ENCODE data around the gene FYCO1.

FYCO1 gene

GRCh38 chr3:45909542-45909941 is 86.1 kb downstream of the FYCO1 start:
- DNase-seq = no peak

DNA sequence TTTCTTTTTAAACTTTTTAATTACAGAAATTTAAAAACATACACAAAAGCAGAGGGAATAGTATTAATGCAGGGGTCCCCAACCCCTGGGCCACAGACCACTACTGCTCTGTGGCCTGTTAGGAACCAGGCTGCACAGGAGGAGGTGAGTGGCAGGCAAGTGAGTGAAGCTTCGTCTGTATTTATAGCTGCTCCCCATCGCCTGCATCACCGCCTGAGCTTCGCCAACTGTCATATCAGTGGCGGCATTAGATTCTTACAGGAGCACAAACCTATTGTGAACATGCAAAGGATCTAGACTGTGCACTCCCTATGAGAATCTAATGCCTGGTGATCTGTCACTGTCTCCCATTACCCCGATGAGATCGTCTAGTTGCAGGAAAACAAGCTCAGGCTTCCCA is 86.9 kb downstream of the FYCO1 start:
- no peak for DNase-seq

GRCh38 chr3:45907769-45908705 is 87.6 kb downstream of the FYCO1 start:
- no peak for DNase-seq

- no peak for DNase-seq
Measured at GRCh38 chr3:45906681-45907407, 88.8 kb downstream of the FYCO1 start.

DNA sequence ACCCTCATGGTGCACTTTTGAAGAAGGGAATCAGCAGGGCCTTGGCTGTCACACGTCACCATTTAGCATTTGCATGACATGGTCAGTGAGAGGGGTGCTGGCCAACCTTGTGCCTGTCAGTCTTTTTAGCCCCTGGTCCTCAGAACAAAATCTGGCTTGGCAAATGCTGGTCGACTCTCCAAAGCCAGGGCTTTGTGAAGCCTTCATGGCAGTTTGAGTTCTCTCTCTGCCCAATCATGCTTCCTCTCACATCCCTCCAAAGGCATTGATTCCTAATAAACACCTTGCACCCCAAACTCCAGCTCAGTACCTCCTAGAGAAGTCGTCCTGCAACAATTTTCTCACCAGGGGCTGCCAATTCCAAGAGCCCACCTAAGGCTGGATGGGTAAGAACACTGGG is 89.9 kb downstream of the FYCO1 start:
- no peak for DNase-seq

DNA sequence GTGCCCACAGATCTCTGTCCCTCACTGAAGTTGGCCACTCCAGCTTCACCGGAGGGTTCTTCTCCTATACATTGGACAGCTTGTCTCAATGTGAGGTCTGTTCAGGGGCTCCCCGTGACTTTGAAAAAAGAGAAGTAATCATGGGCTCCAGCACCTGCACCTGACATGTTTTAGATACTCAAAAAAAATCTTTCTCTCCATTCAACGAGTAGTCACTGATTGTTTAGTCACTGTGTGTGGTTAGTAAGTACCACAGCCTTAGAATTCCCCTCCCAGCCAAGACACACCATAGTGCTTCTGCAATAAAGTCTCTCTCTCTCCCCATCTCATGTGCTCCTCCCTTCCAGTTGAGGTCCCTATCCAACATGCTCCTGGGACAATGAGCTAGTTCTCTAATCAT is 90.7 kb downstream of the FYCO1 start:
- no peak for DNase-seq

DNA sequence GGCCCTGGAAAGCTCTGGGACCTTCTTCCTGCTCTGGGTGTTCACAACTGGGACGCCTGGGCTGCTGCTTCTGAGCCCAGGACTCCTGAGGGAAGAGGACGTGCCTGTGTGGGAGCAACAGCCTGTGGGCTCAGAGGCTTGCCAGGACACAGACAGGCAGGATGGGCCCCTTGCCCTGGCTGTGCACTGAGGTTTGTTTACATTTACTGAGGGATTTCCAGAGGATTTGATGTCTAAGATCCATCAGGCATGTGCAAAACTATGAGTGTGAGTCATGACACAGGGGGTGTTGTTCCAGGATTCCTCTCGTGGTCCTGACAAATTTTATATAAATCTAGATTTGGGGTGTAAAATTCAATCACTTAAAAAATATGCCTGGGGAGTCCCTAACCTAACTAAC is 98.7 kb downstream of the FYCO1 start:
- no peak for DNase-seq

- DNase-seq = no peak
Measured at GRCh38 chr3:45895686-45896468, 99.7 kb downstream of the FYCO1 start.

- no peak for DNase-seq
Measured at GRCh38 chr3:45894015-45894414, 101.6 kb downstream of the FYCO1 start.

GRCh38 chr3:45892161-45892560 is 103.5 kb downstream of the FYCO1 start:
- no peak for DNase-seq

- peak; percentile 8 for DNase-seq
Measured at GRCh38 chr3:45890405-45890804, 105.2 kb downstream of the FYCO1 start.

DNA sequence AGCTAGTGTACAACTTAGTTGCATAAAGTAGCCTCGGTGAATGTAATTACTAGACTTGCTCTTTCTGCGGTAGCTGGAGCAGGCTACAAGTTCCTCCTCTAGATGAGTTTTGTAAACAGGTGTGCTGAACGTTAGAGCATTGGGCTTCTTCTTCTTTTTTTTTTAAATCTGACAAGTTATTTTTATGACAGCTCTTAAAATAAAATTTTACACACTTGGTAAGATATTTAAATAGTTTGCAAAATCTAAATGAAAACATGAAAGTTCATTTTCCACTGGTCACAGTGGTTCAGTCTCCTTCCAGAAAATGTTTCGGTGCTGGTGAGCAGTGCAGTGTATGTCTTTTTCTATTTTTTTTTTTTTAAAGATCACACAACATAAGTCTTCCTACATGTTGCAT is 106.3 kb downstream of the FYCO1 start:
- no peak for DNase-seq

- no peak for DNase-seq
Measured at GRCh38 chr3:45887759-45888511, 107.7 kb downstream of the FYCO1 start.

DNA sequence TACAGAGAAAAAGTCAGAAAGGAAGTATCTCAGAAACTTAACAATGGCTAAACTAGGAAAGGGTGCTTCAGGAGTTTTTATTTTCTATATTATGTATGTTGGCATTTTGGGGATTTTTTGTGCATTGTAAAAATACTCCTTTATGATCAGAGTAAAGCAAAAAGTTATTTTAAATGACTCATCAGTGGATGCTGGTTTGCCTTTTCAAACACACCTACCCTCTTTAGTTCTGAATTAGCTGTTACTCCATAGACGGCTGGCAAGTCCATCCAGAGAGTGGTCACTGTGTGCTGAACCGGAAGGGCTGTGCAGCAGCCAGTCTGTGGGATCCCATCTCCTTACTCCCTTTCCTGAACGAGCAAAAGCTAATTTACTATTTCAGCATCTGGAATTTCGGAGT is 108.3 kb downstream of the FYCO1 start:
- no peak for DNase-seq

- no peak for DNase-seq
Measured at GRCh38 chr3:45885979-45886705, 109.5 kb downstream of the FYCO1 start, which contains the start of gene CCR9. Gene CCR9, plus strand, starts transcription at chr3:45886543. Its CDS starts 8,391 bp downstream, at chr3:45894934.

DNA sequence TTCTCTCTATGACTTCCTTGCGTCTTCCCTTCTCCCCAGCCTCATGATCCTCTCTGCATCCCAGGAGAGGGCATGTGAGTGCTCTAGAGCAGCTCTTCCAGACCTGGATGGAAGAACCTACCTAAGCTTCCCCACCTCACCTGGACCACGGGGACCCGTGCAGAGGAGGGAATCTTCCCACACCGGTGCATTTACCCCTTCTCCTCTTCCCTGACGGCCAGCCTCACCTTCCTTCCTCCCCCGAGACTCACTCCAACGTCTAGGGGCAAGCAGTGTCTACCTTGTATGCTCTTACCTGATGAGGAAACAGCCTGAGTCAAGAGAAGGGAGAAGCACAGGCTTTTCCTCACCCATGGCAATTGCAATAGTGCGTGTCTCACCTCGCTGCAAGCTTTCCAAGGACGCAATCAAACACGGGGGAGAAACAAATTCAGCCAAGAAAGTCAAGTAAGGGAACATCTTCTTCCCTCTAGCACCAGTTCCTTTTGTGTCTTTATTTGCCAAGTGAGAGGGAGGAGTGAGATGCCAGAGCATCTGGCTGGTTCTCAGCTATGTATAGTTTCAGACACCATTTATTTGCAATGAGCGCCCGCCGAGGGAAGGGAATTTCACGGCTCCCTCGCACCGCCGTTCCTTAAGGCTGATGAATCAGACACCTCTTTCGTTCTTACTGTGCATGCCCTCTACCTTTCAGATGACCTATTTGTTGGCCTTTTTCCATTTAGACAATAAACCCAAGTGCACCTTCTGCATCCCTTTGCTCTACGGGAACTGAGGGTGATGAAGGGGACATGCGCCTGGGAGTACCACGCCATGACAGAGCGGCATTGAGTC is 111.0 kb downstream of the FYCO1 start:
- no peak for DNase-seq

GRCh38 chr3:45881078-45882022 is 114.3 kb downstream of the FYCO1 start:
- DNase-seq = no peak

GRCh38 chr3:45880725-45881077 is 114.9 kb downstream of the FYCO1 start:
- DNase-seq = no peak

- no peak for DNase-seq
Measured at GRCh38 chr3:45878124-45878523, 117.5 kb downstream of the FYCO1 start.

Data from DMS79 treated with DMSO at 0.1 percent for 48 hours (cell line).